Body of pancreas (tissue), 4 donors: ENCODE measurements around the gene RDX.

ENCODE experiments used
- POLR2A ChIP-seq, 3 donors: fragments of 450-650 bp; IDR thresholded peaks; one replicate each; pipeline ENCODE4 v1.6.1; 2016; ENCODE audit warnings: antibody characterized with exemption in 3 of 3, mild to moderate bottlenecking in 2 of 3
- TF ChIP-seq, protein P1 (sequence below), 7 experiments: fragments of 450-650 bp in 4 of 7; fragments of 200-600 bp in 3 of 7; sonication (generic) in 3 of 7; IDR thresholded peaks; one replicate each; pipeline ENCODE4 v1.5.1; 2016 to 2019; ENCODE audit warnings: antibody characterized with exemption in 7 of 7

- TF ChIP-seq, protein P1, sequence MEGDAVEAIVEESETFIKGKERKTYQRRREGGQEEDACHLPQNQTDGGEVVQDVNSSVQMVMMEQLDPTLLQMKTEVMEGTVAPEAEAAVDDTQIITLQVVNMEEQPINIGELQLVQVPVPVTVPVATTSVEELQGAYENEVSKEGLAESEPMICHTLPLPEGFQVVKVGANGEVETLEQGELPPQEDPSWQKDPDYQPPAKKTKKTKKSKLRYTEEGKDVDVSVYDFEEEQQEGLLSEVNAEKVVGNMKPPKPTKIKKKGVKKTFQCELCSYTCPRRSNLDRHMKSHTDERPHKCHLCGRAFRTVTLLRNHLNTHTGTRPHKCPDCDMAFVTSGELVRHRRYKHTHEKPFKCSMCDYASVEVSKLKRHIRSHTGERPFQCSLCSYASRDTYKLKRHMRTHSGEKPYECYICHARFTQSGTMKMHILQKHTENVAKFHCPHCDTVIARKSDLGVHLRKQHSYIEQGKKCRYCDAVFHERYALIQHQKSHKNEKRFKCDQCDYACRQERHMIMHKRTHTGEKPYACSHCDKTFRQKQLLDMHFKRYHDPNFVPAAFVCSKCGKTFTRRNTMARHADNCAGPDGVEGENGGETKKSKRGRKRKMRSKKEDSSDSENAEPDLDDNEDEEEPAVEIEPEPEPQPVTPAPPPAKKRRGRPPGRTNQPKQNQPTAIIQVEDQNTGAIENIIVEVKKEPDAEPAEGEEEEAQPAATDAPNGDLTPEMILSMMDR (IDR thresholded peaks at IDR 0.05): no peak
- no peak for TF ChIP-seq POLR2A (IDR thresholded peaks at IDR 0.05)
Observed at GRCh38 chr11:110253525-110253924, 42.9 kb downstream of the RDX start.
